Measurements from ENCODE around the gene TSPAN31.

TSPAN31 gene

DNA sequence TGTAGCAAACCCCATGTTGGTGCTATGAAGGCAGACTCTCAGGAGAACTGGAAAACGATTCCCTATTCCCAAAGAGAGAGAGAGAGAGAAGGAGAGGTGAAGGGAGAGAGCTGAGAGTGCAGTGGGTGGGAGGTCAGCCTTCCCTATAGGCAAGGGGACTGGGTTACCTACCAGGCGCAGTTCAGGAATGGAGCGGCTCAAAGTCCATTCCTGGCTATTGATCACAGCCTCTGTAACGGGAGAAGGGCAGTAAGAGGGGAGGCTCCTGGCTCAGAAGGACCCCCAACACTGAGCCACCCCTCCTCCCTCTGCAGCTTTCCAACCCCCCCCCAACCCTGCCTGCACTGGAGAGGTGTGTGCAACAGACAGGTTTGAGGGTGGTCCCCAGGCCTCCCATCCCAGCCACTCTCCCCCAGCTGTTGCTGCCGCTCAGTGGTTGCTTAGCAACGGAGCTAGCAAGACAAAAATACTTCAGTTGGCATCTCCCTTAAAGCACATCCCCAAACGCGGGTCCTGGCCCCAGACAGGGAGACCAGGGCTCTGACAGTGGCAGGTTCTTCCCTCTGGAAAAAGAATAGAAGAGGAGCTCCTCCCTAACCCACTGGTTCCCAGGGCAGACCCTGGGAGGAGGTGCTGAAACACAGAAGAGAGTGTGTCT, 9.5 kb upstream of the TSPAN31 start:
- FAIRE-seq (no peak), DNase-seq (ENCODE audit: insufficient read length, low spot score) (no peak)

DNA sequence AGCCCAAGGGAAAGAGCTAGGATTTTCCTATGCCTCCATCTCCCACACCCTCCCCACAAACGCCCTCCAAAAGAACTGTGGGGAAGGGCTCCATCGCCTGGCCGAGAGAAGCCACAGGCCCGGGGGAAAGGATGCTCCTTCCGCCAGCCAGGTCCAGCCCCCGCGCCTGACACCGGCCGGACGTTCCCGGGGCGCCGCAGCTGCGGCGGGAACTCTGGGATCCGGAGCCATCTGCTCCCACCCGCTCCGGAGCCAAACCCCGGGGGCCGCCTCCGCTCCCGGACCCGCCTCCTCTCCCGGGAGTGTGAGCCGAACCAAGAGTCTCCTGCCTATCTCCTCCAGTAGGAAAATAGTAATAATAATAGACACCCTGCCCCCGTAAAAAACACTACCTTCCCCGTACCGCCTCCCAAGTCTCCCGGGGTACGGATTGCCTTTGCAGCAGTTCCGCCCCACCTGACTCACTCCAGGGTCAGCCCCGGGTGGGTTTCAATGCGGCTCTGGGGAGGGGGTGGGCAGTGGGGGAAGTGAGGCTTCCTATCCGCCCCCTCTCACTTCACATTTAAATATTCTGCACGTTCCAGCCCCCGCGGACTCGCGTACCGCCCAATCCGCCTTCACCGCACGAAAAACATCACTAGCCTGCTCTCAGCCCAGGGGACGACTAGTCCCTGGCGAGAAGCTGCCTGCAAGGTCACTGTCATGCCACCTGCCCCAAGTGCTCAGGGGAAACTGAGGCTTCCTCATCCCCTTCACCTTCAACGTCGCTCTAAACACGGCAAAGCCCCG, 8.7 kb upstream of the TSPAN31 start:
- no peak for FAIRE-seq
- DNase-seq (ENCODE audit: insufficient read length, low spot score), result no peak

DNA sequence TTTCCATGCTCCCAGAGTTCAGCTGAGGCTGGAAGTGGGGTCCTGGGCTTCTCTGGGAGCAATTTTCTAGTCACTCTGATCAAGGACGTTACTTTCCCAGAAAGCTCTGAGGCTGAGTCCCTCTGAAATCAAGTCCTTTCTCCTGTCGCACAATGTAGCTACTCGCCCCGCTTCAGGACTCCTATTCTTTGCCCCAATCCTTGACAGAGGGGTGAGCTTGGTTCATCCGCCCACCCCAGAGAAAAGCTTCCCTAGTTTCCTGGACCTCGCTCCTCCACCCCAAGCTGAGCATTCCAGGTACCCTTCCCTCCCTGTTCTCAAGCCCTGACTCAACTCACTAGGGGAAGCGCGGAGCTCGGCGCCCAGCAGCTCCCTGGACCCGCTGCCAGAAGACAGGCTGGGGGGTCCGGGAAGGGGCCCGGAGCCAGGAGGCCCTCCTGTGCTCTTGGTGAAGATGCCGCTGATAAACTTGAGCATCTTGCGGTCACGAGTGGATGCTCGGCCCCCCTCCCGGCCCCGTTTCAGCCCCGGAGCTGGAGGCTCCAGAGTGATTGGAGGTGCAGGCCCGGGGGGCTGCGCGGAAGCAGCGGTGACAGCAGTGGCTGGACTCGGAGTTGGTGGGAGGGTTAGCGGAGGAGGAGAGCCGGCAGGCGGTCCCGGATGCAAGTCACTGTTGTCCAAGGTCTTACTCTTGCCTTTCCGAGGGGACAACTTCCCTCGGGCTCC, 7.9 kb upstream of the TSPAN31 start:
- FAIRE-seq (no peak), DNase-seq (ENCODE audit: insufficient read length, low spot score) (no peak)

DNA sequence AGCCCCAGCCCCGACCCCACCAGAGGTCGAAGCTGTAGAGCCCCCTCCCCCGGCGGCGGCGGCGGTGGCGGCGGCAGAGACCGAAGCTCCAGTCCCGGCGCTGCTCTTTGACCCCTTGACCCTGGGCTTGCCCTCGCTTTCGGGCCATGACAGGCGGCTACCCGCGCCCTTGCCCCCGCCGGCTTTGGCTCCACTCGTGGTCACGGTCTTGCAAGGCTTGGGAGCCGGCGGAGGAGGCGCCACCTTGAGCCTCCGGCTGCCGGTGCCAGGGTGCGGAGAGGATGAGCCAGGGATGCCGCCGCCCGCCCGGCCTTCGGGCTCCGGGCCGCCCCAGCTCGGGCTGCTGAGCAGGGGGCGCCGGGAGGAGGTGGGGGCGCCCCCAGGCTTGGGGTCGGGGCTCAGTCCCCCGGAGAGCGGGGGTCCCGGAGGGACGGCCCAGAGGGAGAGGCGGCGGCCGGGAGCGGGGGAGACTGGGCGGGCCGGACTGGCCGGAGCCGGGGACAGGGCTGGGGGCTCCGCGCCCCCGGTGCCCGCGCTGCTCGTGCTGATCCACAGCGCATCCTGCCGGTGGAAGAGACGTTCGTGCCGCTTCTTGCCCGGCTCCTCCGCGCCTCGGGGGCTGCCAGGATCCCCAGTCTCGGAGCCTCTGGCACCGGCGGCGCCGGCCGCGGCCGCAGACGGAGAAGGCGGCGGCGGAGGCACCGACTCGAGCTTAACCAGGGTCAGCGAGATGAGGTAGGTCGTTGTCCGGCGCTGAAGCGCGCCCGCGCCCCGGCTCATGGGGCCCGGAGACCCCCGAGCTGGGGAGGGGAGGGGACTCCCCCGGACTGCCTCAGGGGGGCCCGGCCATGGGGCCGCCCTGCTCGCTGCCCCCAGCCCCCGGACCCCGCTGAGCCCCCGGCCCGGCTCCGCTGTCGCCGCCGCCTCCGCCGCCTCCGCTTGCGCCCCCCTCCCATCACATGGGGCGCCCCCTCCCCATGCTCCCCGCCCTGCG, 7.1 kb upstream of the TSPAN31 start:
- FAIRE-seq, result no peak
- DNase-seq (ENCODE audit: insufficient read length, low spot score), result no peak

DNA sequence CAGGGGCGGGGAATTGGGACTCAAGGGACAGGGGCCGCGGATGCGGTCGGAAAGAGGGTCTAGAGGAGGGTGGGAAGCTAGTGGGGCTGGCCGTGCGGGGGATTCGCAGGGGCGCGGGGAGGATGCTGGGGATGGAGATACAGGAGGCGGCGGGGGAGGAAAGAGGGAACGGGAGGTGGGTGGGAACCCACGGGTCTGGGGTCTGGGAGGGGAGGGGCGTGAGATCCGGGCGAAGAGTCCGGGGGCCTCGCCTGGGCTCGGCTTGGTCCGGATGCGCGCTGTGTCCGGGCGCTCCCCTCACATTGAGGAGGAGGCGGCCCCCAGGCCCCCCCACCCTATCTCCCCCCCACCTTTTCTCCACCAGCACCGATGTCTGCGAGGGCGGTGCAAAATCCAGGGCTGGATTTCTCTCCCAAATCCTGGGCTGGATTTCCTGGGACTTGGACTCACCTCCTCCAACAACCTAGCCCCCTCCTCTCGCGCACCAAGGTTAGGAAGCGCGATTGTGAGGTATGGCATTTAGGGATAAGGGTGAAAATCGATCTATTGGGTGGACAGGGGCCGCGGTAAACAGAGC, 6.1 kb upstream of the TSPAN31 start, which contains the start of gene AGAP2:
AGAP2 (minus strand) TSS at position 82 of the 577 bp plus-strand sequence. CDS start 496 bp downstream, outside the sequence.
- FAIRE-seq, result no peak

DNA sequence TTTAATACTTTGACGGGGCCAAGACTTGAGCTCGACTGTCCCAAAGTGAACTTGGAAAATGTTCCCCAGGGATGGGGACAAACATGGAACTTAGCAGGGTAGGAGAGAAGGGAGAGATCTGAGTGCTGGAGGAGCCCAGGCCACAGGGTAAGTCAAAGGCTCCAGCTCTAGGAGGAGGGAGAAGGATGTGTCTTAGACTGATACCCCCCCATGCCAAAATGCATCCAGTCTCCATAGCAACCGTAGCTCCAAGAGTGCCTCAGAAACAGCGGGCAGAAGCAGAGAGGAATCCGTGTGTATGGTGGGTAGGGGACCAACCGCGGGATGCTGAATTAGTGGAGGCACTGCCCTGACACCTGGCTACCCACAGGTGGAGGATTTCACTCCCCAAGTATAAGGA, 5.5 kb upstream of the TSPAN31 start:
- DNase-seq (ENCODE audit: insufficient read length, low spot score) (no peak), FAIRE-seq (no peak)

More for the DNA sequence above, 6.1 kb upstream of the TSPAN31 start, which contains the start of gene AGAP2:
- DNase-seq (ENCODE audit: insufficient read length, low spot score), result no peak

DNA sequence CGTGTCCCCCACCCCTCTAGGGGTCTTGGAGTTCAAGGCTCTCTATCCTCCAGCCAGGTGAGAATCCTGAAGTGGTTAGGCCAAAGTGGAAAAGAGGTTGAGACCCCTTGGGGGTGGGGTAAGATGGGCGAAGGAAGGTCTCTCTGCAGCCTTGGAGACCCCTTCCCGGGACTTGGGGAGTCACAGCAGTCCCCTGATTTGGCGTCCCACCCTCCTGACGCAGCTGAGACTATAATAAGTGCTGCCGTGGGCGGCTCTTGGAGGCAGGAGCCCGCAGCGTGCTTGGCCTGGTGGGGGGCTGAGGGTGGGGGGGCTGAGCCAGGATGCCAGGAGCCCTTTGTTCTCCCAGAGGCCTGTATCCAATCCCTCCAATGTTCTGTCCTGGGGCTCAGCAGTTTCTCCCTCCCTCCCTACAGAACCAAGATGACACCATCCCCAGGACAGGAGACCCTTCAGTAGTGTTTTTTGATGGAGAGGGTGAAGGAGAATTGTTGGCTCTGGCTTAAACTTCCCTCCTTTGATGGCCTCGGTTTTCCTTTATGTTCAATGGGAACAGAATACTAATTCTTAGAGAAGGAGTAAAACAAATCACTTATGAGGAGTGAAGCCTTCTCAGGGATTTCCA, 4.8 kb upstream of the TSPAN31 start:
- no peak for DNase-seq (ENCODE audit: insufficient read length, low spot score)
- no peak for FAIRE-seq

DNA sequence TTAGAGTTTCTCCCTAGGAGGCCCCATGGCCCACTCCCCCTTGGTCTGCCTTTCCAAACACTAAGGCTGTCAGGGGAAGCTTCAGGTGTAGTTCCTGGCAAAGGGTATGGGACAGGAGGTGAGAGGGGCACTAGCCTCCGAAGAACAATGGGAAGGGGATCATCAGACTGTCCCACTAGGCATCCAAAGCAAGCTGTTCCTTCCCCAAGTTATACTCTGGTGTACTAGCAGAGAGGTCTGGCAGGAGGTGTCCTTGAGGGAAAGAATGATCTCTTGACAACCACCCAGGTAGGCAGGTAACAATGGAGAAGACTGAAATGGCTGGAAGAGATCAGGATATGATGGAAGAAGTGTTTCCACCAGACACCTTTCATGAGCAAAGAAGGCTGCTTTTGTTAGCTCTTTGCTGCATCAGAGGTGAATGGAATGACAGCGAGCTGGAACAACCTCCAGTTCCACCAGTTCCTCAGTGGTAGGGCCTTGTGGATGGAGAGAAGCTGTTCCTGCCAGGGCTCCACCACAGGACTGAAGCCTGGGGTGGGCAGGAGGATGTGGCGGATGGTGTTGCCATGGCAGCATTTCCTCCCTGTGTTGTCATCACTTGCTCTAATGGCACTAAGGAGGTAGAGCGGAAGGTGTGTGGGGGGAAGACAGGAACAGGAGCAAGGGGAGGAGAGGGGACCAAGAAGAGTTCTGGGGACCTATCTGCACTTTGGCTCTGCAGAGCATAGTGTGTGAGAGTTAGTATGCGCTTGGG, 4.0 kb upstream of the TSPAN31 start:
- peak; percentile 95 for DNase-seq (ENCODE audit: insufficient read length, low spot score)
- peak; percentile 76 for FAIRE-seq

DNA sequence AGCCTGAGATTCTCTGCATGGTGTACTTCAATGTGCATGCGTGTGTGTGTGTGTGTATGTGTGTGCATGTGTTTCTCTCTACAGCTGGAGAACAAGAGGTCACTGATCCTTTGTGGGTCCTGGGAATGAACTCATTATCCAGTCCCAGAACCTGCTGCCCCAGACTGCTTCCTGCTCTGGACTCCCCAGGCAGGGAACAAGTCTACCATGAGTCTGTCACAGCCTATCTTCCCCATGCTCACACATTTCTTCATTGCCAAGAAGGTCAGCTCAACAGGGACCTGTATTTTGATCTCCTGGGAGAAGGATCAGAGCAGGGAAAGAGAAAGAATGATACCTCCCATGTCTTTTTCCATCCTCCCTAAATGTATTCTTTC, 3.4 kb upstream of the TSPAN31 start:
- DNase-seq (ENCODE audit: insufficient read length, low spot score) (no peak), FAIRE-seq (no peak)

DNA sequence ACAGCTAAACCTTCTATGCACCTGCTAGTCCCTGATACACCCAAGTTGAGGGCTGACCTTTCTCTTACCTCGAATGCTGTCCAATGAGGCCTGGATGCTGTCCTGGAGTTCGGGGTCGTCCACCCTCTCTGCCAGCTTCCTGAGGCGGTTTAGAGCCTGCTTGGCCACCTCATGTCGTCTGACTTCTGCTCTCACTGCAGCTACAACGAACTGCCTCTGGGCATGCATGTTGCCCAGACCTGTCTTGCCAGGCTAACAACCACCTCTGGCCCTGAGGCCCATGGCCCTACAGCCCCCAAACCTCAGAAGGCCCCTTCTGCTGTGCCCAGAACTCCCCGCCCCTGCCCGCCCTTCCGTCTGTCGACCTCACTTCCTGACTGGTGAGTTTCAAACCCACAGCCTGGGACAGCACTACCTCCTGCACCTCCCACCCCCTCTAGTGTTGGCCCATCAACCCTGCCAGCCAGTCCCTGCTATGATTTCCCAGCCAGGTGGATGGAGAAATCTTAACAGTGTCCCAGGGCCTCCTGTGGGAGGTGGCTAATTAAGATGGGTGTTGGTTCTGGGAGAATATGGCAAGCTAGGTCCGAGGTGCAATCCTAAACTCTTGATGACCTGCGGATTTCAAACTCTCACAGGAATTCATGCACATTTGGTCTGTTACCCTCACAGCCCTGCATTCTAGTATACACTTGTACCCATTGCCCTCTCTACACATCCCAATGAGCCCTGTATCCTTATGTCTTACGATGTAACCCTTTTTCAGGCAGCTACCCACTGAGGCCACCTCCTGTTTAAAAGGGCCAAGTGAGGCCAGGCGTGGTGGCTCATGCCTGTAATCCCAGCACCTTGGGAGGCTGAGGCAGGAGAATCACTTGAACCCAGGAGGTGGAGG, 2.7 kb upstream of the TSPAN31 start:
- FAIRE-seq (peak; percentile 80), DNase-seq (ENCODE audit: insufficient read length, low spot score) (peak; percentile 76)

DNA sequence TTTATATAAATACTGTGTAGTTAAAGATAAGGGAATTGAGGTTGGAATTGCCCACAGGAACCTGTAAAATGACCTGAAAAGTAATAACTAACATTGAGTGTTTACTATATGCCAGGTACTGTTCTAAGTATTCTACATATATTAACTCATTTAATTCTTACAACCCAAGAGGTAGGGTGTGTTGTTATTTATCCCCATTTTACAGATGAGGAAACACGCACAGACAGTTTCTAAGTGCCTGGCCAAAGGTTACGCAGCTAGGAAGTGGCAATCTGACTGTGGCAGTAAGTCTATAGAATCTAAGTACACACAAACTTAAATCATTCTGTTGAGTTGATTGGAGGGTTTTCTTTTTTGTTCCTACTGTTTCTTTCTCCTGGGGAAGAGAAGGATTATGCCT, 1.1 kb upstream of the TSPAN31 start:
- DNase-seq (ENCODE audit: insufficient read length, low spot score), result no peak
- FAIRE-seq, result no peak

DNA sequence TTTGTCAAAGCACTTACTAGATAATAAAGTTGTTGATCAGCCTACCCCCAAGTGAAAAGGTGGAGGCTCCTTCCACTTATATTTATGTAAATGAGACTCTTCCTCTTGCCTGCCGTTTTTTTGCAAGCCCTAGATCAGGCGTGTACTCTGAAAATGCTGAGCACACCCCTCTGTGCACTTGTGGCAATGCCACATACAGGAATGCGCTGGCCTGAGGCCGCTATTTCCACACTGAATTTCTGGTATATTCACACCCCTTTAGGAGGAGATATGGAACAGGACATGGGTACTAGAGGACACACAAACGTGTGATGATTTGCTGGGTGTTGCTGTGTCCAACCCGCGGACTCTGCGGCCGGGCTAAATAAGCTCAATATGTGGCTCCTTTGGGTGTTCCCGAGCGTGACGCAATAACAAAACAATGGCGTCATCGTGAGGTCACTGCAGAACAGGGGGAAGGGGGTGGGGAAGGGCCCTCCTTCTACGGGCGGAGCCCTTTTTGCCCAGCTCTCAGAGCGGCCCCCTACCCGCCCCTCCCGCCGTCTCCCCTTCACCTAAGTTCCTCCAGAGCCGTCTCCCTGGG, 554 bp upstream of the TSPAN31 start:
- no peak for FAIRE-seq
- DNase-seq (ENCODE audit: insufficient read length, low spot score), result no peak

DNA sequence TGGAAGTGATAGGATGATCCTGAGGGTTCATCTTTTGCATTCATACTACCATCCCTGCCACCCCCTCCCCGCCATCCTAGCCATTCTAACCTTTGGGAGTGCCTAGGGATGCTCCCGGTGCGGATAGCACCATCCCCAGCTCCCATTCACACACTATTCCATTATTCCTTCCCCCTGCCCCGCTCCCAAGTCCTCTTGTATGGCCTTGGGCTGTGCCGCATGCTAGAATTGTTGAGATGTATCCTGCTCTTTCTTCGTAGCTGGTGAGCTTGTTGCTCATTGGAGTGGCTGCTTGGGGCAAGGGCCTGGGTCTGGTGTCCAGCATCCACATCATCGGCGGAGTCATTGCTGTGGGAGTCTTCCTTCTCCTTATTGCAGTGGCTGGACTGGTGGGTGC, 644 bp downstream of the TSPAN31 start:
- no peak for FAIRE-seq
- no peak for DNase-seq (ENCODE audit: insufficient read length, low spot score)

DNA sequence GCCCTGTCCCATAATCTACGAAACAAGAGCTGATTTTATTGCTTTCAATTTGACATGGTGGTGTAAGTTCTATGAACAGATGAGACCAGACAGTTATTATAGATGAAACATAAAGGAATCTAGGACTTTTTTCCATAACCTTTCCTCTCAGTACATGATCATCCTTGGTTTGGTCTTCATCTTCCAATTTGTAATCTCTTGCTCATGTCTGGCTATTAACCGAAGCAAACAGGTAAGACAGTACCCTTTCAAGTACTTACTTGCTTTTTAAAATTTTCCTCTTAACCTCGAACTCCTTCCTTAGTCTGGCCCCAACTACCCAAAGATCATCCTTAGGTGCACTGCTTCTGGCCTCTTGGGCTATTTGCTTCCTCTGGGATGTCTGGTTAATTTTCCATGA, 1.2 kb downstream of the TSPAN31 start:
- no peak for DNase-seq (ENCODE audit: insufficient read length, low spot score)
- FAIRE-seq, result no peak

DNA sequence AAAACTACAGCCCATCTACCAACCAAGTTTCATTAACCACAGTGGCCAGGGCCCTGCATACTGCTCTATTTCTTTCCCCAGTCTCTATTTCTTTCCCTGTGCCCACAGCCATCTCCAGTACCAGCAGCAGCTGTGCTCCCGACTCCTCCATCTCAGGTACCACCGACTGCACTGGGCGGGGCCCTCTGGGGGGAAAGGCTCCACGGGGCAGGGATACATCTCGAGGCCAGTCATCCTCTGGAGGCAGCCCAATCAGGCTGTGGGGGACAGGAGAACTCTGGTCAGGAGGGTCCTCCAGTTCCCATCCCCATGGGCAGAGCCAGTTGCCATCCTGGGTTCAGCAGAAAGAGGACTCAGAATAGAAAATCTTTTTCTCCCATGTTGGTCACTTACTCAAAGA, 4.2 kb downstream of the TSPAN31 start:
- DNase-seq (ENCODE audit: insufficient read length, low spot score) (no peak), FAIRE-seq (no peak)

DNA sequence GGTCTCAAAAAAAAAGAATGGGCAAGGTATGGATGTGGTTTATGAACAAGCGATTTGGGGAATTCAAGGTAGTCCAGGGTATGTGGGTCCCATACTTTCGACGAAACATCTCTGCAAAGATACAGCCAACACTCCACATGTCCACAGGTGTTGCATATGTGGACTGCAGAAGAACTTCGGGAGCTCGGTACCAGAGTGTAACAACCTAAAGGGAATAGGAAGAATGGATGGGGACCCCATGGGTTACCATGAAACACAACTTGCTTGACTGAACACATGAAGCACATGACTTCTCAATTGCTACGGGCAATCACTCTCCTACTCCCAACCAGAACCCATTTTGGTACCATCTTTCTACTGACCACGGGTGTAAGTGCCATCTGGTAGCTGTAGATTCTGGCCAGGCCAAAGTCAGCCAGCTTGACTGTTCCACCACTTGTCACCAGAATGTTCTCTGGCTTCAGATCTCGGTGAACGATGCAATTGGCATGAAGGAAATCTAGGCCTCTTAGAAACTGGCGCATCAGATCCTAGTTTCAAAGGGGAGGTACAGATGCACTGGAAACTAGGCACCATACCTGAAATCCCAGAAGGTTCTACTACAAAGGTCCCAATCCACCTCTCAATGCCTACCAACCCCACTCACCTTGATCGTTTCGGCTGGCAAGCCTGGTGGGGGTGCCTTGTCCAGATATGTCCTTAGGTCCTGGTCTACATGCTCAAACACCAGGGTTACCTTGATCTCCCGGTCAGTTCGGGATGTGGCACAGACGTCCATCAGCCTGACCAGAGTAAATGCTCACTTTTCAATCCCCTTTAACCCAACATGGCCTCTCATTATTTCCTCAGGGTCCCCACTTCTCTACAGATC, 6.0 kb downstream of the TSPAN31 start:
- FAIRE-seq (no peak), DNase-seq (ENCODE audit: insufficient read length, low spot score) (no peak)

DNA sequence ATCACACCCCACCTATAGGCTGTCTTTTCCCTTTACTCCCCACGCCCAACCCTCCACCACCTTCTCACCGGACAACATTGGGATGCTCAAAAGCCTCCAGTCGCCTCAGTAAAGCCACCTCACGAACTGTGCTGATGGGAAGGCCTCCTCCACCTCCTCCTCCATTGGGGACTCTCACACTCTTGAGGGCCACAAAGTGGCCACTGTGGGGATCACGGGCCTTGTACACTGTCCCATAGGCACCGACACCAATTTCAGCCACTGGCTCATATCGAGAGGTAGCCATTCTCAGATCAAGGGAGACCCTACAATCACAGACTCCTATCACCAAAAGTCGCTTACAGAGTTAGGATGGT, 6.6 kb downstream of the TSPAN31 start:
- FAIRE-seq (peak; percentile 18), DNase-seq (ENCODE audit: insufficient read length, low spot score) (no peak)
